Measurements from ENCODE around the gene SHC1.

Gene SHC1

DNA sequence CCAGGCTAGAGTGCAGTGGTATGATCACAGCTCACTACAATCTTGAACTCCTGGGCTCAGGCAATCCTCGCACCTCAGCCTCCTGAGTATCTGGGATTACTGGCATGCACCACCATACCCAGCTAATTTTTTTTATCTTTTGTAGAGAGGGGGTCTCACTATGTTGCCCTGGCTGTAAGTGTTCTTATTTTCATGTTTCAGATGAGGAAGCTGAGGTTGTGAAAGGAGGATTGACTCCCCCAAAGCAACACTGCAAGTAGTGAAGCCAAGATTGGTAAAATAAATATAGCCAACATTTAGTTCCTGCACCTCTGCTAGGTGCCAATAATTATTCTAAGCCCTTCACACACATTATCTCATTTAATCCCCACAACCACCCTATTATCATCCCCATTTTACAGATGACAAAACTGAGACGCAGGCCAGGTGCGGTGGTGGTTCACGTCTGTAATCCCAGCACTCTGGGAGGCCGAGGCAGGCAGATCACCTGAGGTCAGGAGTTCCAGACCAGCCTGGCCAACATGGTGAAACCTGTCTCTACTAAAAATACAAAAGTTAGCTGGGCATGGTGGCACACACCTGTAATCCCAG lies 36.1 kb downstream of the SHC1 start:
- no peaks in the 10 kb centered on the region for H3K9me3 ChIP-seq (ENCODE audit: control insufficient read depth, insufficient read depth, low read length)
- peaks cover 20% of the 10 kb centered on the region for H3K36me3 ChIP-seq (ENCODE audit: control insufficient read depth, low read length)
- TF ChIP-seq CTCF (IDR thresholded peaks at IDR 0.05; ENCODE audit: low read depth, low read length, poor library complexity, severe bottlenecking) (no peak), EZH2phosphoT487 (IDR thresholded peaks at IDR 0.05; ENCODE audit: borderline replicate concordance, low read length) (no peak)
- H3K4me3 ChIP-seq (ENCODE audit: low read length) = no peak overlapping the region
- H3K9me2 ChIP-seq (replicated peaks; ENCODE audit: control insufficient read depth, low read length) = no peaks in the 10 kb centered on the region
- peaks cover 40% of the 10 kb centered on the region for H3K79me2 ChIP-seq (ENCODE audit: control insufficient read depth, low read length)
- no peaks in the 10 kb centered on the region for H4K20me1 ChIP-seq (ENCODE audit: control insufficient read depth, insufficient read depth, low read depth, low read length)
- peaks cover 36% of the 10 kb centered on the region for H3K4me1 ChIP-seq (ENCODE audit: control insufficient read depth, low read length)
- no peak overlapping the region for H3K4me2 ChIP-seq (ENCODE audit: low read length)
- no peaks in the 10 kb centered on the region for H3K27me3 ChIP-seq (ENCODE audit: control insufficient read depth, low read length)
- H3K27ac ChIP-seq (ENCODE audit: low read depth, low read length) = no peak overlapping the region
- H3F3A ChIP-seq (ENCODE audit: control insufficient read depth, insufficient read depth) = peaks cover 20% of the 10 kb centered on the region

GRCh38 chr1:154931940-154932487 lies 38.5 kb downstream of the SHC1 start:
- TF ChIP-seq CTCF (IDR thresholded peaks at IDR 0.05; ENCODE audit: low read depth, low read length, poor library complexity, severe bottlenecking) (no peak), EZH2phosphoT487 (IDR thresholded peaks at IDR 0.05; ENCODE audit: borderline replicate concordance, low read length) (no peak)
- Histone ChIP-seq H3K79me2 (ENCODE audit: control insufficient read depth, low read length) (peaks cover 26% of the 10 kb centered on the region), H3K9me2 (replicated peaks; ENCODE audit: control insufficient read depth, low read length) (no peaks in the 10 kb centered on the region), H3K4me2 (ENCODE audit: low read length) (no peak overlapping the region), H3K27me3 (ENCODE audit: control insufficient read depth, low read length) (no peaks in the 10 kb centered on the region), H3K36me3 (ENCODE audit: control insufficient read depth, low read length) (peaks cover 24% of the 10 kb centered on the region), H3K4me3 (ENCODE audit: low read length) (no peak overlapping the region), H3K27ac (ENCODE audit: low read depth, low read length) (no peak overlapping the region), H3K9me3 (ENCODE audit: control insufficient read depth, insufficient read depth, low read length) (no peaks in the 10 kb centered on the region), H4K20me1 (ENCODE audit: control insufficient read depth, insufficient read depth, low read depth, low read length) (no peaks in the 10 kb centered on the region), H3K4me1 (ENCODE audit: control insufficient read depth, low read length) (peaks cover 14% of the 10 kb centered on the region), H3F3A (ENCODE audit: control insufficient read depth, insufficient read depth) (no peaks in the 10 kb centered on the region; the same call in 1 of the 2 replicates)

GRCh38 chr1:154926201-154926600 lies 44.3 kb downstream of the SHC1 start:
- TF ChIP-seq CTCF (IDR thresholded peaks at IDR 0.05; ENCODE audit: low read depth, low read length, poor library complexity, severe bottlenecking) (no peak), EZH2phosphoT487 (IDR thresholded peaks at IDR 0.05; ENCODE audit: borderline replicate concordance, low read length) (no peak)
- no peaks in the 10 kb centered on the region for H3K27me3 ChIP-seq (ENCODE audit: control insufficient read depth, low read length)
- H3K4me2 ChIP-seq (ENCODE audit: low read length) = no peak overlapping the region
- H3K9me3 ChIP-seq (ENCODE audit: control insufficient read depth, insufficient read depth, low read length) = no peaks in the 10 kb centered on the region
- no peaks in the 10 kb centered on the region for H3K79me2 ChIP-seq (ENCODE audit: control insufficient read depth, low read length)
- no peak overlapping the region for H3K4me3 ChIP-seq (ENCODE audit: low read length)
- no peak overlapping the region for H3K27ac ChIP-seq (ENCODE audit: low read depth, low read length)
- no peaks in the 10 kb centered on the region for H4K20me1 ChIP-seq (ENCODE audit: control insufficient read depth, insufficient read depth, low read depth, low read length)
- no peaks in the 10 kb centered on the region for H3F3A ChIP-seq (ENCODE audit: control insufficient read depth, insufficient read depth)
- H3K9me2 ChIP-seq (replicated peaks; ENCODE audit: control insufficient read depth, low read length) = no peaks in the 10 kb centered on the region
- H3K4me1 ChIP-seq (ENCODE audit: control insufficient read depth, low read length) = no peaks in the 10 kb centered on the region
- peaks cover 56% of the 10 kb centered on the region for H3K36me3 ChIP-seq (ENCODE audit: control insufficient read depth, low read length)

Measured in DOHH2 (cell line).